Lung (tissue), 12 donors: Measurements from ENCODE around the gene RRP1B. TPM values are rescaled to one million over a fixed set of nuclear protein-coding genes. Genes with fewer than 3 reads are reported as not detected.
A peak's percentile ranks its signal among the peaks of the same experiment; 100 is the strongest.

Source experiments
- ATAC-seq: fragments of 200-7000 bp; cut with Tn5 transposase; one replicate; pipeline ENCODE4 v1.9.1; 2020; ENCODE audit warnings: moderate number of reproducible peaks; ENCODE audit not compliant: insufficient read depth, low FRiP score
- DNase-seq, 3 donors: peaks; one replicate each; pipeline ENCODE4 v3.0.0-alpha.2; 2013 to 2017
- H3K27ac ChIP-seq, 2 donors: one replicate each; pipeline ENCODE4 v1.5.1; 2013; ENCODE audit warnings: mild to moderate bottlenecking in 2 of 2, moderate library complexity in 2 of 2, control low read depth in 1 of 2, inconsistent platforms in 1 of 2, low read depth in 1 of 2, low read length in 1 of 2
- H3K27me3 ChIP-seq, 3 donors: one replicate each; pipeline ENCODE4 v1.5.1; 2013; ENCODE audit warnings: low read length in 2 of 3; ENCODE audit not compliant: control insufficient read depth in 3 of 3, insufficient read depth in 3 of 3
- H3K36me3 ChIP-seq, 4 donors: one replicate each; pipeline ENCODE4 v1.5.1; 2013; ENCODE audit warnings: low read length in 4 of 4, mild to moderate bottlenecking in 1 of 4, moderate library complexity in 1 of 4; ENCODE audit not compliant: control insufficient read depth in 4 of 4, insufficient read depth in 4 of 4
- H3K4me1 ChIP-seq, 5 donors: one replicate each; pipeline ENCODE4 v1.5.1; 2013; ENCODE audit warnings: low read length in 5 of 5, mild to moderate bottlenecking in 2 of 5, moderate library complexity in 1 of 5; ENCODE audit not compliant: control insufficient read depth in 5 of 5, insufficient read depth in 5 of 5
- H3K4me3 ChIP-seq: one replicate; pipeline ENCODE4 v1.5.1; 2013; ENCODE audit warnings: mild to moderate bottlenecking, control low read depth, moderate library complexity
- H3K9ac ChIP-seq, 2 donors: one replicate each; pipeline ENCODE4 v1.5.1; 2013; ENCODE audit warnings: low read length in 2 of 2, control low read depth in 1 of 2; ENCODE audit not compliant: insufficient read depth in 1 of 2
- H3K9me3 ChIP-seq, 4 donors: one replicate each; pipeline ENCODE4 v1.5.1; 2013; ENCODE audit warnings: low read length in 3 of 4, mild to moderate bottlenecking in 1 of 4, moderate library complexity in 1 of 4; ENCODE audit not compliant: control insufficient read depth in 4 of 4, insufficient read depth in 3 of 4
- CTCF ChIP-seq: IDR thresholded peaks from 2 replicates; pipeline ENCODE4 v1.5.1; 2012; ENCODE audit warnings: mild to moderate bottlenecking; ENCODE audit errors: control extremely low read depth, extremely low read depth
- WGBS, 2 donors: extraction: QIAGEN DNeasy Blood & Tissue Kit; methylation state at CpG; one replicate each; pipeline ENCODE4 v1.1.7; 2013; 5-methylcytosine and 5-hydroxymethylcytosine counted together
- polyA plus RNA-seq, 2 donors: library from polyadenylated mRNA; stranded (reverse); fragments of 200-250 nt; gene quantifications; one replicate each; pipeline ENCODE4 v1.2.1, GENCODE V29; 2013
- total RNA-seq, 2 donors: library from RNA; depleted of rRNA in 1 of 2; stranded (reverse); fragments of >200 nt in 1 of 2; gene quantifications; one replicate each; pipeline ENCODE4 v1.2.1, GENCODE V29; 2014 to 2021
- donor health status: control.
- donor health status: control.
- donor health status: Bipolar disorder and iron deficiency.
- donor health status: healthy.
- donor health status: DM: yes; HTN: yes; CAD: no.

RRP1B gene
- total and polyA plus RNA-seq, 4 donors = 6.4 to 18.1 (median 12.7) TPM

DNA sequence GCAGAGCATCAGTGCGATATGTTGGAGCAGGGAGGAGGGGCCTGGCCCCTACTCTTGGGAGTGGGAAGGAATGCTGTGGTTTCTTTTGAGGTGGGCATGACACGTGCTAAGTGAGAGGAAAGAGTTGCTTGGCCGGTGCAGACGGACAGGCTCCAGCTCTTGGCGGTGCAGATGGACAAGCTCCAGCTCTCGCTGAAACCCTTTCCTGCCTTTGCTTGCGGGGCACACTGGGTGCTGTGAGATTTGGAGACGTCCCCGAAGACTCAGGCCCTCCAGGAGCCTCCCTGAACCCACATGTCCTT, 75.5 kb downstream of the RRP1B start:
- no peak for ATAC-seq

GRCh38 chr21:43735236-43736091, 76.1 kb downstream of the RRP1B start:
- no peak for TF ChIP-seq CTCF
- DNase-seq (no peak), ATAC-seq (no peak)
- Histone ChIP-seq H3K4me3 (no peak overlapping the region), H3K27ac (peak overlapping the region in 1 of 2 donors; percentile 82), H3K36me3 (peaks cover 0 to 25% (median 0%) of the 10 kb centered on the region in 4 donors), H3K4me1 (peaks cover 0 to 19% (median 6%) of the 10 kb centered on the region in 5 donors), H3K27me3 (no peaks in the 10 kb centered on the region), H3K9ac (no peak overlapping the region), H3K9me3 (no peaks in the 10 kb centered on the region)
- WGBS, 2 donors = 88 to 89% methylated on average over 22 of the region's 22 CpGs

More for the DNA sequence above, 75.5 kb downstream of the RRP1B start:
- peak in 1 of 3 donors; percentile 61 for DNase-seq
- WGBS, 2 donors = 51 to 52% methylated on average over 9 of the region's 9 CpGs
- H3K4me3 ChIP-seq = no peak overlapping the region
- peaks cover 0 to 20% (median 5%) of the 10 kb centered on the region in 5 donors for H3K4me1 ChIP-seq
- no peak for TF ChIP-seq CTCF
- no peaks in the 10 kb centered on the region for H3K9me3 ChIP-seq
- peak overlapping the region in 1 of 2 donors; percentile 82 for H3K27ac ChIP-seq
- peaks cover 0 to 25% (median 0%) of the 10 kb centered on the region in 4 donors for H3K36me3 ChIP-seq
- H3K27me3 ChIP-seq = no peaks in the 10 kb centered on the region
- no peak overlapping the region for H3K9ac ChIP-seq

- no peak for DNase-seq
- no peak for TF ChIP-seq CTCF
- 92 to 96% methylated on average over 25 of the region's 25 CpGs for WGBS, 2 donors
- H3K9ac ChIP-seq = no peak overlapping the region
- peaks cover 0 to 19% (median 9%) of the 10 kb centered on the region in 5 donors for H3K4me1 ChIP-seq
- no peaks in the 10 kb centered on the region for H3K27me3 ChIP-seq
- ATAC-seq = no peak
- H3K36me3 ChIP-seq = peaks cover 0 to 24% (median 0%) of the 10 kb centered on the region in 4 donors
- H3K9me3 ChIP-seq = no peaks in the 10 kb centered on the region
- H3K27ac ChIP-seq = no peak overlapping the region
- no peak overlapping the region for H3K4me3 ChIP-seq
These were observed 77.0 kb downstream of the RRP1B start for GRCh38 chr21:43736224-43736883.
